Hepatocyte (in vitro differentiated cells): ENCODE results near the gene SPECC1L. TPM values are rescaled to one million over a fixed set of nuclear protein-coding genes. Genes with fewer than 3 reads are reported as not detected.

Source experiments
- DNase-seq: peaks from one replicate; pipeline ENCODE4 v3.0.0-alpha.2; 2016; ENCODE audit warnings: low spot score
- H2AFZ ChIP-seq: fragments of 200-600 bp; sonication (generic); 2 replicates; pipeline ENCODE4 v1.6.0; 2016; ENCODE audit warnings: antibody characterized with exemption, mild to moderate bottlenecking
- H3K27ac ChIP-seq: fragments of 200-600 bp; sonication (generic); 2 replicates; pipeline ENCODE4 v1.5.1; 2016; ENCODE audit warnings: mild to moderate bottlenecking
- H3K27me3 ChIP-seq: fragments of 200-600 bp; sonication (generic); 2 replicates; pipeline ENCODE4 v1.6.1; 2016
- H3K36me3 ChIP-seq: fragments of 200-600 bp; sonication (generic); replicated peaks from 2 replicates; pipeline ENCODE4 v1.5.1; 2016; ENCODE audit warnings: low read depth; ENCODE audit not compliant: insufficient read depth
- H3K4me1 ChIP-seq: fragments of 200-600 bp; sonication (generic); 2 replicates; pipeline ENCODE4 v1.5.1; 2016; ENCODE audit warnings: mild to moderate bottlenecking, moderate library complexity; ENCODE audit not compliant: insufficient read depth
- H3K4me2 ChIP-seq: fragments of 200-600 bp; sonication (generic); 2 replicates; pipeline ENCODE4 v1.6.0; 2016
- H3K4me3 ChIP-seq: fragments of 200-600 bp; sonication (generic); 2 replicates; pipeline ENCODE4 v1.5.1; 2016; ENCODE audit warnings: mild to moderate bottlenecking
- H3K79me2 ChIP-seq: fragments of 200-600 bp; sonication (generic); 2 replicates; pipeline ENCODE4 v1.6.0; 2017; ENCODE audit warnings: mild to moderate bottlenecking
- H3K9me2 ChIP-seq: fragments of 200-600 bp; sonication (generic); replicated peaks from 2 replicates; pipeline ENCODE4 v1.6.0; 2017; ENCODE audit warnings: mild to moderate bottlenecking; ENCODE audit not compliant: insufficient read depth
- H3K9me3 ChIP-seq: fragments of 200-600 bp; sonication (generic); 2 replicates; pipeline ENCODE4 v1.5.1; 2016; ENCODE audit warnings: low read depth, mild to moderate bottlenecking
- H4K20me1 ChIP-seq: fragments of 200-600 bp; sonication (generic); 2 replicates; pipeline ENCODE4 v1.6.0; 2016; ENCODE audit warnings: mild to moderate bottlenecking; ENCODE audit not compliant: insufficient read depth, poor library complexity, severe bottlenecking
- CTCF ChIP-seq: fragments of 200-600 bp; sonication (generic); IDR thresholded peaks from 2 replicates; pipeline ENCODE4 v1.5.1; 2016; ENCODE audit warnings: antibody characterized with exemption, mild to moderate bottlenecking; ENCODE audit not compliant: poor library complexity
- EZH2 ChIP-seq: fragments of 200-600 bp; sonication (generic); IDR thresholded peaks from 2 replicates; pipeline ENCODE4 v1.6.1; 2016; ENCODE audit warnings: antibody characterized with exemption, mild to moderate bottlenecking, borderline replicate concordance
- EZH2phosphoT487 ChIP-seq: fragments of 200-600 bp; sonication (generic); IDR thresholded peaks from one replicate; pipeline ENCODE4 v1.6.1; 2018; ENCODE audit warnings: antibody characterized with exemption, mild to moderate bottlenecking, low read depth, moderate library complexity; ENCODE audit not compliant: unreplicated experiment, severe bottlenecking
- WGBS: methylation state at CpG from one replicate; pipeline ENCODE4 v1.1.6; 2016; ENCODE audit warnings: low lambda C conversion rate; ENCODE audit errors: missing lambda C conversion rate; 5-methylcytosine and 5-hydroxymethylcytosine counted together
- polyA plus RNA-seq: library from polyadenylated mRNA; unstranded; fragments of >200 nt; fragmentation: Nextera tagmentation; extraction: Ambion mirVana; gene quantifications from 2 replicates; pipeline ENCODE4 v1.2.1, GENCODE V29; 2016
- total RNA-seq: library from RNA; depleted of rRNA; stranded (reverse); fragments of >200 nt; gene quantifications from 2 replicates; pipeline ENCODE4 v1.2.3, GENCODE V29; 2014

Gene SPECC1L
- total and polyA plus RNA-seq, 2 experiments from 2014 or later = 13.0 to 28.3 TPM

DNA sequence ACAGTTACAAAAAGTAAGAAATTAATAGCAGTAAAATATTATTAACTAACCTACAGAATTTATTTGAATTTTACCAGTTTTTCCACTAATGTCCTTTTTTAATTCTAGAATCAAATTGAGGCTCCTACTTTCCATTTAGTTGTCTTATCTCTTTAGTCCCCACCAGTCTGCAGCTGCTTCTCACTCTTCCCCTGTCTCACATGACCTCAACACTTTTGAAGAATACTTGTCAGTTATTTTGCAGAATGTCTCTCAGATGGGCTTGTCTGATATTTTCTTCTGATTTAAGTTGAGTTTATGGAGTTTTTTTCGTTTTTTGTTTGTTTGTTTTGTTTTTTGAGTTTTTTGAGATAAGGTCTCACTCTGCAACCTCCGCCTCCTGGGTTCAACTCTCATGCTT is 82.5 kb downstream of the SPECC1L start:
- Histone ChIP-seq H3K36me3 (no peaks in the 10 kb centered on the region), H3K4me3 (no peak overlapping the region), H3K4me1 (peaks cover 8% of the 10 kb centered on the region), H3K9me3 (no peaks in the 10 kb centered on the region), H3K79me2 (no peaks in the 10 kb centered on the region), H3K4me2 (no peak overlapping the region), H2AFZ (no peak overlapping the region), H3K27me3 (no peaks in the 10 kb centered on the region), H3K27ac (no peak overlapping the region), H3K9me2 (no peaks in the 10 kb centered on the region), H4K20me1 (no peaks in the 10 kb centered on the region)
- no peak for TF ChIP-seq CTCF
- TF ChIP-seq EZH2phosphoT487 = no peak
- TF ChIP-seq EZH2 = no peak
- 97% methylated on average over 2 of the region's 2 CpGs for whole genome bisulfite sequencing
- DNase-seq = no peak

- Histone ChIP-seq H4K20me1 (no peaks in the 10 kb centered on the region), H3K27ac (no peak overlapping the region), H3K4me1 (peaks cover 30% of the 10 kb centered on the region), H3K79me2 (peaks cover 1% of the 10 kb centered on the region), H3K27me3 (no peaks in the 10 kb centered on the region), H3K36me3 (no peaks in the 10 kb centered on the region), H2AFZ (no peak overlapping the region), H3K9me3 (no peaks in the 10 kb centered on the region), H3K4me3 (no peak overlapping the region), H3K4me2 (no peak overlapping the region), H3K9me2 (no peaks in the 10 kb centered on the region)
- 62% methylated on average over 2 of the region's 2 CpGs for WGBS
- DNase-seq = no peak
- no peak for TF ChIP-seq CTCF
- no peak for TF ChIP-seq EZH2phosphoT487
- no peak for TF ChIP-seq EZH2
These were observed 84.9 kb downstream of the SPECC1L start for GRCh38 chr22:24355574-24355973.

DNA sequence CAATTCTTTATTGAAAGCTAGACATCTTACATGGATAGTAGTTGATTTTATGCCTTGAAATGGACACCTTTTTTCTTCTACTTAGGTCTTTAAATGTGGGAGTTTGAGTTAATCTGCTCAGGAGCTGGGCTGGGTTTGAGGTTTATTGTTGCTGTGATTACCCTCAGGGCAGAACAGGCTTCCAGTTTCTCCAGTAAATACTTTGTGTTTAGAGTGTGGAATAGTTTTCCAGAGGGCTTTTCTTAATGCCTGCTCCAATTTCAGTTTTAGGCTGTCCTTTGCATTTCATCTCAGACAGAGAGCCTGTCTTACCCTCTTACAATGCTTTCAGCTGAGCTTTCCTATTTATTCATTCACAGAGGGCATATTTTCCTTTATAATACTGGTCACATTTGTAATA is 86.9 kb downstream of the SPECC1L start:
- no peaks in the 10 kb centered on the region for H4K20me1 ChIP-seq
- H3K27me3 ChIP-seq = no peaks in the 10 kb centered on the region
- no peaks in the 10 kb centered on the region for H3K9me2 ChIP-seq
- H3K4me1 ChIP-seq = peaks cover 36% of the 10 kb centered on the region
- no peak overlapping the region for H3K4me3 ChIP-seq
- no peaks in the 10 kb centered on the region for H3K9me3 ChIP-seq
- peak overlapping the region; percentile 25 for H3K27ac ChIP-seq
- TF ChIP-seq EZH2phosphoT487 (no peak), EZH2 (no peak), CTCF (no peak)
- no peak overlapping the region for H2AFZ ChIP-seq
- no peak overlapping the region for H3K4me2 ChIP-seq
- no peak for DNase-seq
- H3K79me2 ChIP-seq = peaks cover 10% of the 10 kb centered on the region
- no peaks in the 10 kb centered on the region for H3K36me3 ChIP-seq
